Measurements from ENCODE around the gene GTF3C5.

GTF3C5 gene

DNA sequence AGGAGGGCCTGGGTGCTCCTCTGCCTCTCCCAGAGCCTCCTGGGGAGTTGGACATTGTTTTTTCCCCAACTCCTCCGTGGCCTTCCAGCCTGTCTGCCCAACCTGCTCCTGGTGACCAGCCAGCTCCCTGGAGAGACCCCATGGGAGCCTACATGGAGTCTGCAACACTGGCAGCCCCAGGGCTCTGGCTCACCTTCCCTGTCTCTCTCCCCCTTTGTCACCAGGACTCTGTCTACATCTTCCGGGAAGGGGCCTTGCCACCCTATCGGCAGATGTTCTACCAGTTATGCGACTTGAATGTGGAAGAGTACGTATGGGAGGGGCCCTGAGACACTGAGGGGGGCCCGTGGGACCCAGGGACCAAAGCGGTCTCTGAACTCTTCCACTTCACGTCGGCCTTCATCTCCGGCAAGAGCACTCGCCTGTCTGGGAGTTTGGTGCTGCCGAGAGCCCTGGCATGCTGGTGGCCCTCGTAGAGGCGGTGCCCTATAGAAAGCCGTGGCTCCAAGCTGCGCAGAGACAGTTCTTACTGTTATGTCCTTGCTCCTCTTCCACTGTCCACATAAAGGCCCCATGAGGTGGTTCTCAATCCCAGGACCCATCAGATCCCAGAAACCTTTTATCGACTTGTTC, 25.1 kb downstream of the GTF3C5 start:
- H3K14ac ChIP-seq (ENCODE audit: low read length) = no peak overlapping the region
- H3K27ac ChIP-seq (replicated peaks; ENCODE audit: low read length) = no peak overlapping the region
- H3K27me3 ChIP-seq (ENCODE audit: control insufficient read depth in 3 of 3, insufficient read depth in 3 of 3, low read depth in 1 of 3, low read length in 3 of 3) = no peaks in the 10 kb centered on the region
- H2AFZ ChIP-seq (ENCODE audit: low read length) = no peak overlapping the region
- H3K4me2 ChIP-seq (ENCODE audit: insufficient read depth, low read length, poor library complexity, severe bottlenecking) = no peak overlapping the region
- no CpG with 5 or more reads among the region's 17 CpGs for WGBS, 2 donors (ENCODE audit: extremely low coverage in 2 of 2, insufficient read length in 2 of 2, insufficient replicate concordance in 1 of 2)
- H3K4me3 ChIP-seq (ENCODE audit: low read length in 2 of 2) = no peak overlapping the region
- H2BK12ac ChIP-seq (ENCODE audit: low read length) = no peak overlapping the region
- no peak overlapping the region for H4K8ac ChIP-seq (ENCODE audit: low read depth, low read length)
- H3K9me3 ChIP-seq (replicated peaks in 1 of 2; ENCODE audit: control insufficient read depth in 2 of 2, insufficient read depth in 1 of 2, low read depth in 1 of 2, low read length in 2 of 2) = no peaks in the 10 kb centered on the region
- peaks cover 7 to 10% of the 10 kb centered on the region in 2 donors for H3K4me1 ChIP-seq (ENCODE audit: control insufficient read depth in 2 of 2, insufficient read depth in 1 of 2, low read depth in 1 of 2, low read length in 2 of 2)
- no peak overlapping the region for H3K18ac ChIP-seq (ENCODE audit: low read length)
- H3K9ac ChIP-seq (ENCODE audit: low read depth, low read length, poor library complexity) = no peak overlapping the region
- no peak overlapping the region for H3K4ac ChIP-seq (ENCODE audit: low read length)
- H3K79me1 ChIP-seq (ENCODE audit: low read depth, low read length) = peaks cover 3% of the 10 kb centered on the region
- peaks cover 53 to 80% of the 10 kb centered on the region in 2 donors for H3K36me3 ChIP-seq (replicated peaks in 1 of 2; ENCODE audit: control insufficient read depth in 2 of 2, insufficient read depth in 2 of 2, low read length in 2 of 2)
- no peak overlapping the region for H2BK5ac ChIP-seq (ENCODE audit: low read length)
- no peak overlapping the region for H2BK120ac ChIP-seq (ENCODE audit: low read depth, low read length)
- no peak overlapping the region for H2AK5ac ChIP-seq (ENCODE audit: low read depth, low read length)
- no peak overlapping the region for H2BK15ac ChIP-seq (ENCODE audit: low read length)
- no peak overlapping the region for H4K91ac ChIP-seq (ENCODE audit: low read depth, low read length, poor library complexity)
- no peak overlapping the region for H3K23ac ChIP-seq (ENCODE audit: low read depth, low read length, poor library complexity)
- DNase-seq (ENCODE audit: low spot score) = no peak

DNA sequence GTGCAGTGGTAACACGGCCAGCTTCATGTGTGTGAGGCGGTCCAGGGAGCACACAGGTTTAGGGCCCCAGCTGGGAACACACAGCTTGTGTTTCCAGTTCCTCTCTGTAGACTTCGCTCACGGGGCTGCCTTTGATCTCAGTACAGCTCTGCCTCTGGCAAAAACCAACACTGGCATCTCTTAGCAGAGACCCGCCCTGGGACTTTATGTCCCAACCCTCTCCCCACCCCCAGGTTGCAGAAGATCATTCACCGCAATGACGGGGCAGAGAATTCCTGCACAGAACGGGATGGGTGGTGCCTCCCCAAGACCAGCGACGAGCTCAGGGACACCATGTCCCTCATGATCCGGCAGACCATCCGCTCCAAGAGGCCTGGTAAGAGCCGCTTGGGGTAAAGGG, 25.7 kb downstream of the GTF3C5 start:
- Histone ChIP-seq H3K4me2 (ENCODE audit: insufficient read depth, low read length, poor library complexity, severe bottlenecking) (no peak overlapping the region), H3K18ac (ENCODE audit: low read length) (no peak overlapping the region), H3K4ac (ENCODE audit: low read length) (no peak overlapping the region), H3K23ac (ENCODE audit: low read depth, low read length, poor library complexity) (no peak overlapping the region), H3K4me3 (ENCODE audit: low read length in 2 of 2) (no peak overlapping the region), H2AFZ (ENCODE audit: low read length) (no peak overlapping the region), H4K8ac (ENCODE audit: low read depth, low read length) (no peak overlapping the region), H3K4me1 (ENCODE audit: control insufficient read depth in 2 of 2, insufficient read depth in 1 of 2, low read depth in 1 of 2, low read length in 2 of 2) (peaks cover 13 to 16% of the 10 kb centered on the region in 2 donors), H2BK120ac (ENCODE audit: low read depth, low read length) (no peak overlapping the region), H4K91ac (ENCODE audit: low read depth, low read length, poor library complexity) (no peak overlapping the region), H3K27ac (replicated peaks; ENCODE audit: low read length) (no peak overlapping the region), H3K9me3 (replicated peaks in 1 of 2; ENCODE audit: control insufficient read depth in 2 of 2, insufficient read depth in 1 of 2, low read depth in 1 of 2, low read length in 2 of 2) (no peaks in the 10 kb centered on the region), H2BK5ac (ENCODE audit: low read length) (no peak overlapping the region), H2BK12ac (ENCODE audit: low read length) (no peak overlapping the region), H3K79me1 (ENCODE audit: low read depth, low read length) (peaks cover 3% of the 10 kb centered on the region), H2AK5ac (ENCODE audit: low read depth, low read length) (no peak overlapping the region), H2BK15ac (ENCODE audit: low read length) (no peak overlapping the region), H3K36me3 (replicated peaks in 1 of 2; ENCODE audit: control insufficient read depth in 2 of 2, insufficient read depth in 2 of 2, low read length in 2 of 2) (peaks cover 48 to 73% of the 10 kb centered on the region in 2 donors), H3K14ac (ENCODE audit: low read length) (no peak overlapping the region), H3K27me3 (ENCODE audit: control insufficient read depth in 3 of 3, insufficient read depth in 3 of 3, low read depth in 1 of 3, low read length in 3 of 3) (no peaks in the 10 kb centered on the region), H3K9ac (ENCODE audit: low read depth, low read length, poor library complexity) (no peak overlapping the region)
- WGBS, 2 donors (ENCODE audit: extremely low coverage in 2 of 2, insufficient read length in 2 of 2, insufficient replicate concordance in 1 of 2) = no CpG with 5 or more reads among the region's 13 CpGs
- DNase-seq (ENCODE audit: low spot score) = no peak

DNA sequence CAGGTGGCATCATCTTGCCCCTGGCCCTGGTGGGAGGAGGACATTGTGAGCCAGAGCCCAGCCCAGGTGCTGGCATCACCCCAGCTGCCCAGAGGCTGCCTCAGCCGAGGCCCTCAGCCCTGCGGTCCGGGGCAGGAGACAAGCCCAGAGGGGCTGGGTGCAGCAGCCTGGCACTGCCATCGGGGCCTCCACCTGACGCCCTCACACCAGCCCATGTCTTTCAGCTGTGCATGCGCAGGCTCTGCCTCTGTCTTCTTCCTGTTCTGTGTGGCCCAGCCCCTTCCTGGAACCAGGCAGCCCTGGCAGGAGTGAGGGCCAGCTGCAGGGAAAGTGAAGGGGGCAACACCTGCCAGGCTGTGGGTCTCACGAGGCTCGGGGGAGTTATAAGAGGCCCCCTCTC, 26.2 kb downstream of the GTF3C5 start:
- WGBS, 2 donors (ENCODE audit: extremely low coverage in 2 of 2, insufficient read length in 2 of 2, insufficient replicate concordance in 1 of 2) = no CpG with 5 or more reads among the region's 8 CpGs
- DNase-seq (ENCODE audit: low spot score) = no peak
- H3K36me3 ChIP-seq (replicated peaks in 1 of 2; ENCODE audit: control insufficient read depth in 2 of 2, insufficient read depth in 2 of 2, low read length in 2 of 2) = peaks cover 43 to 68% of the 10 kb centered on the region in 2 donors

DNA sequence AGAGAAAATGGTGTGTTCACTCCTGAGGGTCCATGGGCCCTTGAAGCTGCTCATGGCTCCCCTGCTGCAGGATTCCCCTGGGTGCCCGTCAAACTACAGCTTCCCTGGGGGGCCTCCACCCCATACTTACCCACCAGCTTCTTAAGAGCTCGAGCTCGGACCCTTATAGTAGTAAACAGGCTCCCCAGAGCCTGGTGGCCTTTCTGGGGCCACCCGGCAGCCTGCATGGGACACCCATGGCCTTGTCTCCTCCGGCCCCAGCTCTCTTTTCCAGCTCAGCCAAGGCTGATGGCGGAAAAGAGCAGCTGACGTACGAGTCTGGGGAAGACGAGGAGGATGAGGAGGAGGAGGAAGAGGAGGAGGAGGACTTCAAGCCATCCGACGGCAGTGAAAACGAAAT, 26.8 kb downstream of the GTF3C5 start:
- WGBS, 2 donors (ENCODE audit: extremely low coverage in 2 of 2, insufficient read length in 2 of 2, insufficient replicate concordance in 1 of 2) = no CpG with 5 or more reads among the region's 12 CpGs
- H3K4me1 ChIP-seq (ENCODE audit: control insufficient read depth in 2 of 2, insufficient read depth in 1 of 2, low read depth in 1 of 2, low read length in 2 of 2) = peaks cover 13 to 17% of the 10 kb centered on the region in 2 donors

More for the DNA sequence above, 26.2 kb downstream of the GTF3C5 start:
- H4K8ac ChIP-seq (ENCODE audit: low read depth, low read length) = no peak overlapping the region
- H3K27ac ChIP-seq (replicated peaks; ENCODE audit: low read length) = no peak overlapping the region
- H2BK5ac ChIP-seq (ENCODE audit: low read length) = no peak overlapping the region
- H3K4me1 ChIP-seq (ENCODE audit: control insufficient read depth in 2 of 2, insufficient read depth in 1 of 2, low read depth in 1 of 2, low read length in 2 of 2) = peaks cover 13 to 17% of the 10 kb centered on the region in 2 donors
- H3K9ac ChIP-seq (ENCODE audit: low read depth, low read length, poor library complexity) = no peak overlapping the region
- no peak overlapping the region for H3K4me2 ChIP-seq (ENCODE audit: insufficient read depth, low read length, poor library complexity, severe bottlenecking)
- H4K91ac ChIP-seq (ENCODE audit: low read depth, low read length, poor library complexity) = no peak overlapping the region
- H2BK12ac ChIP-seq (ENCODE audit: low read length) = no peak overlapping the region
- no peak overlapping the region for H3K4me3 ChIP-seq (ENCODE audit: low read length in 2 of 2)
- H3K9me3 ChIP-seq (replicated peaks in 1 of 2; ENCODE audit: control insufficient read depth in 2 of 2, insufficient read depth in 1 of 2, low read depth in 1 of 2, low read length in 2 of 2) = no peaks in the 10 kb centered on the region
- no peak overlapping the region for H2BK120ac ChIP-seq (ENCODE audit: low read depth, low read length)
- no peak overlapping the region for H3K23ac ChIP-seq (ENCODE audit: low read depth, low read length, poor library complexity)
- no peak overlapping the region for H2BK15ac ChIP-seq (ENCODE audit: low read length)
- peaks cover 2% of the 10 kb centered on the region for H3K79me1 ChIP-seq (ENCODE audit: low read depth, low read length)
- H2AFZ ChIP-seq (ENCODE audit: low read length) = no peak overlapping the region
- H3K18ac ChIP-seq (ENCODE audit: low read length) = no peak overlapping the region
- no peak overlapping the region for H3K14ac ChIP-seq (ENCODE audit: low read length)
- no peaks in the 10 kb centered on the region for H3K27me3 ChIP-seq (ENCODE audit: control insufficient read depth in 3 of 3, insufficient read depth in 3 of 3, low read depth in 1 of 3, low read length in 3 of 3)
- H2AK5ac ChIP-seq (ENCODE audit: low read depth, low read length) = no peak overlapping the region
- no peak overlapping the region for H3K4ac ChIP-seq (ENCODE audit: low read length)

More for the DNA sequence above, 26.8 kb downstream of the GTF3C5 start:
- Histone ChIP-seq H3K27me3 (ENCODE audit: control insufficient read depth in 3 of 3, insufficient read depth in 3 of 3, low read depth in 1 of 3, low read length in 3 of 3) (no peaks in the 10 kb centered on the region), H2AK5ac (ENCODE audit: low read depth, low read length) (no peak overlapping the region), H2BK12ac (ENCODE audit: low read length) (no peak overlapping the region), H3K4ac (ENCODE audit: low read length) (no peak overlapping the region), H3K18ac (ENCODE audit: low read length) (no peak overlapping the region), H2BK15ac (ENCODE audit: low read length) (no peak overlapping the region), H3K23ac (ENCODE audit: low read depth, low read length, poor library complexity) (no peak overlapping the region), H3K4me3 (ENCODE audit: low read length in 2 of 2) (no peak overlapping the region), H3K9ac (ENCODE audit: low read depth, low read length, poor library complexity) (no peak overlapping the region), H3K36me3 (replicated peaks in 1 of 2; ENCODE audit: control insufficient read depth in 2 of 2, insufficient read depth in 2 of 2, low read length in 2 of 2) (peaks cover 40 to 63% of the 10 kb centered on the region in 2 donors), H2BK5ac (ENCODE audit: low read length) (no peak overlapping the region), H3K79me1 (ENCODE audit: low read depth, low read length) (peaks cover 2% of the 10 kb centered on the region), H2BK120ac (ENCODE audit: low read depth, low read length) (no peak overlapping the region), H3K9me3 (replicated peaks in 1 of 2; ENCODE audit: control insufficient read depth in 2 of 2, insufficient read depth in 1 of 2, low read depth in 1 of 2, low read length in 2 of 2) (no peaks in the 10 kb centered on the region), H3K27ac (replicated peaks; ENCODE audit: low read length) (no peak overlapping the region), H4K8ac (ENCODE audit: low read depth, low read length) (no peak overlapping the region), H3K14ac (ENCODE audit: low read length) (no peak overlapping the region), H4K91ac (ENCODE audit: low read depth, low read length, poor library complexity) (no peak overlapping the region), H3K4me2 (ENCODE audit: insufficient read depth, low read length, poor library complexity, severe bottlenecking) (no peak overlapping the region), H2AFZ (ENCODE audit: low read length) (no peak overlapping the region)
- no peak for DNase-seq (ENCODE audit: low spot score)

Data from neuronal stem cell (in vitro differentiated cells).